ENCODE results near the gene TECR. TPM values are rescaled to one million over a fixed set of nuclear protein-coding genes. Genes with fewer than 3 reads are reported as not detected.
A peak's percentile ranks its signal among the peaks of the same experiment; 100 is the strongest.
"Not testable (repeated sequence)": the region's sequence is repeated elsewhere in the genome, so short reads cannot be mapped to it uniquely, and the experiment has no call there.

TECR gene
- total RNA-seq, 1 experiment from 2014 or later: 56.9 TPM

- Histone ChIP-seq H3K27ac (no peak overlapping the region), H3K9me3 (replicated peaks) (no peaks in the 10 kb centered on the region), H3K4me1 (replicated peaks) (peaks cover 13% of the 10 kb centered on the region), H3K36me3 (no peaks in the 10 kb centered on the region), H3K27me3 (replicated peaks) (no peaks in the 10 kb centered on the region), H3K4me3 (no peak overlapping the region)
- no peak for DNase-seq (ENCODE audit: low read depth in 1 of 2, low spot score in 2 of 2)
Measured at GRCh38 chr19:14554382-14554812, 25.0 kb downstream of the TECR start.

- no peaks in the 10 kb centered on the region for H3K27me3 ChIP-seq (replicated peaks)
- H3K27ac ChIP-seq: no peak overlapping the region
- peaks cover 13% of the 10 kb centered on the region for H3K4me1 ChIP-seq (replicated peaks)
- no peaks in the 10 kb centered on the region for H3K9me3 ChIP-seq (replicated peaks)
- H3K4me3 ChIP-seq: no peak overlapping the region
- H3K36me3 ChIP-seq: no peaks in the 10 kb centered on the region
- DNase-seq (ENCODE audit: low read depth in 1 of 2, low spot score in 2 of 2): no peak
Measured at GRCh38 chr19:14555918-14556661, 26.7 kb downstream of the TECR start.

GRCh38 chr19:14556662-14557188 is 27.3 kb downstream of the TECR start:
- Histone ChIP-seq H3K4me3 (no peak overlapping the region), H3K4me1 (replicated peaks) (peaks cover 10% of the 10 kb centered on the region), H3K27ac (no peak overlapping the region), H3K27me3 (replicated peaks) (no peaks in the 10 kb centered on the region), H3K36me3 (no peaks in the 10 kb centered on the region), H3K9me3 (replicated peaks) (no peaks in the 10 kb centered on the region)
- peak; percentile 76 to 87 for DNase-seq (ENCODE audit: low read depth in 1 of 2, low spot score in 2 of 2)

DNA sequence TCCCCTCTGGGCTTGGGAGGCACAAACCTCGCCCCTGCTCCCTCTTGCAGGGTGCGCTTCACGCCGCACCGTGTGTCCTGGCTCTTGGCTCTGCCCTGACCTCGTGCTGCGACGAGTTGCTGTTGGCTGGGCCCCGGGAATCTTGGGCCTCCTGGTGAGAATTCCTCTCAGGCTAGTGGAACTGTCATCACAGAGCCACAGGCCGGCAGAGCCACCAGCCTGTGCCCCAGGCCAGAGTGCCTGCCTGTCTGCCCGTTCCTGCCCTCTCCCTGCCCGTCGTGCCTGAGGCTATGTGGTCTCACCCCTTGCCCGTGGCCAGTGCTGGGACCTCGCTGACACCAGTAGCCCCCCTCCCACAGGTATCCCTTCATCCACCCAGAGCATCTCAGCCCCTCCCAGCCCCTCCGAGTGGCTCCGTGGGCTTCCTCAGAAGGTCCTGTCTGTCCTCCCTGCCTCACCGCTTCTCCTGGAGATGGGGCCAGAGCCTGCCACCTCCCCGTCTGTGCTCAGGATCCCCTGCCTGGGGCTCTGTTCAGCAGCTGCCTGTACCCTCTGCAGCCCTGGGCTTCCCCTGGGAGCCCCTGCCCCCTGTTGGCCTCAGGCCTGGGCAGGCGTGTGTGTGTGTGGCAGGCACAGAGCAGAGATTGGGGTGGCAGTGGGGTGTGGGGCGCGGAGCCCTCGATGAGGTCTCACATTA is 29.1 kb downstream of the TECR start:
- H3K4me3 ChIP-seq: no peak overlapping the region
- peaks cover 10% of the 10 kb centered on the region for H3K4me1 ChIP-seq (replicated peaks)
- no peaks in the 10 kb centered on the region for H3K27me3 ChIP-seq (replicated peaks)
- no peaks in the 10 kb centered on the region for H3K9me3 ChIP-seq (replicated peaks)
- no peak overlapping the region for H3K27ac ChIP-seq
- peaks cover under 1% of the 10 kb centered on the region; the same call in 1 of the 2 replicates for H3K36me3 ChIP-seq
- DNase-seq (ENCODE audit: low read depth in 1 of 2, low spot score in 2 of 2): no peak

- no peak for DNase-seq (ENCODE audit: low read depth in 1 of 2, low spot score in 2 of 2)
- Histone ChIP-seq H3K27ac (no peak overlapping the region), H3K36me3 (peaks cover 12% of the 10 kb centered on the region), H3K4me1 (replicated peaks) (peaks cover 10% of the 10 kb centered on the region), H3K4me3 (no peak overlapping the region), H3K27me3 (replicated peaks) (no peaks in the 10 kb centered on the region), H3K9me3 (replicated peaks) (no peaks in the 10 kb centered on the region)
Measured at GRCh38 chr19:14559916-14560775, 30.8 kb downstream of the TECR start.

- Histone ChIP-seq H3K27ac (no peak overlapping the region), H3K4me1 (replicated peaks) (peaks cover 9% of the 10 kb centered on the region), H3K27me3 (replicated peaks) (no peaks in the 10 kb centered on the region), H3K36me3 (peaks cover 18% of the 10 kb centered on the region), H3K4me3 (no peak overlapping the region), H3K9me3 (replicated peaks) (no peaks in the 10 kb centered on the region)
- no peak for DNase-seq (ENCODE audit: low read depth in 1 of 2, low spot score in 2 of 2)
Measured at GRCh38 chr19:14560776-14561108, 31.3 kb downstream of the TECR start.

- no peak overlapping the region for H3K27ac ChIP-seq
Measured at GRCh38 chr19:14561249-14561648, 31.9 kb downstream of the TECR start.

GRCh38 chr19:14561847-14562351 is 32.5 kb downstream of the TECR start:
- DNase-seq (ENCODE audit: low read depth in 1 of 2, low spot score in 2 of 2): no peak
- H3K27ac ChIP-seq: no peak overlapping the region
- H3K36me3 ChIP-seq: peaks cover 26% of the 10 kb centered on the region
- H3K4me3 ChIP-seq: no peak overlapping the region
- H3K27me3 ChIP-seq (replicated peaks): no peaks in the 10 kb centered on the region
- H3K9me3 ChIP-seq (replicated peaks): no peaks in the 10 kb centered on the region
- H3K4me1 ChIP-seq (replicated peaks): no peaks in the 10 kb centered on the region

More at GRCh38 chr19:14561249-14561648, 31.9 kb downstream of the TECR start:
- Histone ChIP-seq H3K9me3 (replicated peaks) (no peaks in the 10 kb centered on the region), H3K4me3 (no peak overlapping the region), H3K36me3 (peaks cover 23% of the 10 kb centered on the region), H3K4me1 (replicated peaks) (peaks cover 6% of the 10 kb centered on the region; the same call in 1 of the 2 replicates), H3K27me3 (replicated peaks) (no peaks in the 10 kb centered on the region)
- no peak for DNase-seq (ENCODE audit: low read depth in 1 of 2, low spot score in 2 of 2)

DNA sequence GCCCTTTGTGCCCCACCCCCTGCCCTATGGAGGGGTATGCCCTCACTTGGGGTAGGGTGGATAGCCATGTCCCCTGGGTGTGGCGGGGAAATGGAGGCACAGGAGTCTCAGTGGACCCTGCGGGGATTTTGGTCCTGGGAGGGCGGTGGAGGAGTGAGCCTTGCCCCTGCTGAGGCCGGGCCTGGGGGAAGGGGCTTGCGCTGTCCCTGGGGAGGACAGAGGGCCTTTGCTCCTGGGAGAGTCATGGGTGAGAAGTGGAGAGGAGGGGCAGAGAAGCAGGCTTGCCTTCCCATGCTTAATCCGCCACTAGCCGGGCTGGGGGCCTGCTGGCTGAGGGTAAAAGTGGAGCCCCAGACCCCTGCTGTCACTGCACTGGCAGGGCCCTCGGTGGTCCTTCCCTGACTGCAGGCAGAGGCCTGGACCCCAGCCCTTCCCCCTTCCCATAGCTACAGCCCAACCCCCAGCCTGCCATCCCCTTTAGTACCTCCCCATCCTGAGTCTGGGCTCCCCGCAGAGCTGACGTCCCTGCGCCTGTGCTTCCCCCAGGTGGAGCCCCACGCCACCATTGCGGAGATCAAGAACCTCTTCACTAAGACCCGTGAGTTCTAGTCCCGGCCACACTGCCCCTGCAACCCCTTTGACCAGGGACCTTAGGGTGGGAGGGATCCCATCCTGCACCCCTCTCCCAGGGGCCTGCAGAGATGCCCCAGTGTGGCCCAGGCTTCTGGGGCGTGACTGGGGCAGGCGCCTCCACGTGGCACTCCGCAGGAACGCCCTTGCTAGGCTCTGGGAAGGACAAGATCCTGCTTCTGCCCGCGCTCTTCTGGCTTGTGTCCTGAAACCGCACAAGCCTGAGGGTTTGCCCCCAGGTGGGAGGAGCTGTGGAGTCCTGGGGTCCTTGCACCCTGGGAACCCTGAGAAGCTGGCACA is 33.5 kb downstream of the TECR start:
- Histone ChIP-seq H3K9me3 (replicated peaks) (no peaks in the 10 kb centered on the region), H3K4me3 (no peak overlapping the region), H3K4me1 (replicated peaks) (no peaks in the 10 kb centered on the region), H3K27ac (no peak overlapping the region), H3K27me3 (replicated peaks) (no peaks in the 10 kb centered on the region), H3K36me3 (peaks cover 32% of the 10 kb centered on the region)
- no peak for DNase-seq (ENCODE audit: low read depth in 1 of 2, low spot score in 2 of 2)

DNA sequence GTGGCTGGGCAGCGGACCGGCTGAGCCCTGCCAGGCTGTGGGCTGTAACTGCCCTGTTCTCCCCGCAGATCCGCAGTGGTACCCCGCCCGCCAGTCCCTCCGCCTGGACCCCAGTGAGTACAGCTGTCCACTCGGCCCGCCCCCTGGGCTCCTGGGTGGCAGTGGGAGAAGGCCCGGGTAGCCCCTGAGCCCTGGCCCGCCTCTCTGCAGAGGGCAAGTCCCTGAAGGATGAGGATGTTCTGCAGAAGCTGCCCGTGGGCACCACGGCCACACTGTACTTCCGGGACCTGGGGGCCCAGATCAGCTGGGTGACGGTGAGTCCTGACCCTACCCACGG is 34.2 kb downstream of the TECR start:
- Histone ChIP-seq H3K27ac (no peak overlapping the region), H3K4me3 (no peak overlapping the region)
- DNase-seq (ENCODE audit: low read depth in 1 of 2, low spot score in 2 of 2): no peak

GRCh38 chr19:14563989-14564651 is 34.7 kb downstream of the TECR start:
- Histone ChIP-seq H3K27me3 (replicated peaks) (no peaks in the 10 kb centered on the region), H3K9me3 (replicated peaks) (no peaks in the 10 kb centered on the region), H3K4me1 (replicated peaks) (no peaks in the 10 kb centered on the region), H3K27ac (no peak overlapping the region), H3K36me3 (peaks cover 43% of the 10 kb centered on the region), H3K4me3 (no peak overlapping the region)
- DNase-seq (ENCODE audit: low read depth in 1 of 2, low spot score in 2 of 2): no peak

More for the DNA sequence above, 34.2 kb downstream of the TECR start:
- H3K27me3 ChIP-seq (replicated peaks): no peaks in the 10 kb centered on the region
- no peaks in the 10 kb centered on the region for H3K4me1 ChIP-seq (replicated peaks)
- H3K36me3 ChIP-seq: peaks cover 39% of the 10 kb centered on the region
- H3K9me3 ChIP-seq (replicated peaks): no peaks in the 10 kb centered on the region

- H3K4me3 ChIP-seq; DNase-seq (ENCODE audit: low read depth in 1 of 2, low spot score in 2 of 2); H3K9me3 ChIP-seq (replicated peaks); H3K4me1 ChIP-seq (replicated peaks); H3K27me3 ChIP-seq (replicated peaks); H3K27ac ChIP-seq: not testable (repeated sequence)
- H3K36me3 ChIP-seq: peaks cover 49% of the 10 kb centered on the region
Measured at GRCh38 chr19:14564652-14565297, 35.4 kb downstream of the TECR start.
